ENCODE measurements around the gene ANAPC13. TPM values are rescaled to one million over a fixed set of nuclear protein-coding genes. Genes with fewer than 3 reads are reported as not detected.

The ANAPC13 gene
- total and polyA plus RNA-seq, 2 of the 4 experiments (the other 2 are of a cell fraction) = 43.4 to 62.9 TPM

DNA sequence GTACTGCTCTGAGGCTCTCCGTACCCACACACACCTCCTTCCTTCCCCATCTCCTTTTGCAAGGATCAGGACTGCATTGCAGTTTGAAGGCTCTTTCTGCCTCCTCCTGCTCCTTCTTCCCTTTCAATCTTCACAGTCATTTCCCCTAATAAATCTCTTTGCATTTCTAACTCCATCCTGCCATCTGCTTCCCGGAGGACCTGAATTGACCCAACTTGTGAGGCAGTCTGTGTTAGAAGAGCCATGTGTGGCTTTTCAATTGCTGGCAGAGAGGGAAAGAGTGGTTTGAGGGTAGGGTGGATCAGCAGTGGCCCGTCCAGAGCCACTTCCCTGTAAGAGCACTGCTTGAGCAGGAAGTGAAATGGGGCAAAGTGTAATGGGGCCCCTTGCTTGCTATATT lies 35.8 kb downstream of the ANAPC13 start:
- Histone ChIP-seq H4K91ac (ENCODE audit: insufficient read depth, low read depth, low read length) (no peak overlapping the region), H3K9me1 (ENCODE audit: insufficient read depth, low read length) (peaks cover 15% of the 10 kb centered on the region), H3K56ac (ENCODE audit: extremely low read depth, insufficient read depth, low read length) (no peak overlapping the region), H3K4ac (ENCODE audit: low read depth, low read length) (no peak overlapping the region), H4K5ac (ENCODE audit: low read depth, low read length) (peak overlapping the region; percentile 30; the same call in 1 of the 2 replicates), H2BK5ac (ENCODE audit: low read depth, low read length, poor library complexity, severe bottlenecking) (peak overlapping the region; percentile 27), H2AK5ac (ENCODE audit: low read depth, low read length) (peak overlapping the region; percentile 79), H3K23ac (ENCODE audit: low read depth, low read length) (no peak overlapping the region), H2BK15ac (ENCODE audit: low read depth, low read length) (no peak overlapping the region), H3K18ac (ENCODE audit: low read depth, low read length) (no peak overlapping the region; the same call in 1 of the 2 replicates), H3K36me3 (ENCODE audit: control insufficient read depth, insufficient read depth, low read length) (no peaks in the 10 kb centered on the region), H4K8ac (ENCODE audit: low read depth in 2 of 2, low read length in 2 of 2) (peak overlapping the region; percentile 31 to 67; a peak in 1 of 4 replicates), H2AFZ (replicated peaks; ENCODE audit: low read length, poor library complexity) (peak overlapping the region; percentile 53), H3K9me3 (ENCODE audit: control insufficient read depth, insufficient read depth, low read length) (no peaks in the 10 kb centered on the region), H2AK9ac (replicated peaks; ENCODE audit: low read depth, low read length, poor library complexity) (no peak overlapping the region), H3K9ac (ENCODE audit: low read depth, low read length) (no peak overlapping the region), H3K79me1 (ENCODE audit: low read depth in 1 of 2, low read length in 2 of 2) (peaks cover 3 to 9% of the 10 kb centered on the region in 2 experiments; a peak in 2 of 4 replicates), H3K4me3 (ENCODE audit: insufficient read depth, low read depth, low read length) (no peak overlapping the region), H3K27ac (ENCODE audit: insufficient read depth, low read length) (no peak overlapping the region), H3K14ac (replicated peaks; ENCODE audit: low read depth, low read length) (no peak overlapping the region), H2BK120ac (ENCODE audit: low read depth, low read length) (peak overlapping the region; percentile 76), H3K27me3 (ENCODE audit: control insufficient read depth, insufficient read depth, low read length) (no peaks in the 10 kb centered on the region), H3K4me2 (ENCODE audit: low read depth, low read length) (no peak overlapping the region), H3K4me1 (ENCODE audit: control insufficient read depth, insufficient read depth, low read length) (peaks cover 18% of the 10 kb centered on the region), H2BK20ac (ENCODE audit: low read depth, low read length) (peak overlapping the region; percentile 34), H4K20me1 (ENCODE audit: insufficient read depth, low read length) (no peaks in the 10 kb centered on the region)
- intact Hi-C loops (cut with micrococcal nuclease) = loop anchor here (5.0 kb wide), 1 partner anchor 78 kb away; the partner anchor contains the start of gene AMOTL2
- ATAC-seq (ENCODE audit: low read depth) (no peak), DNase-seq (no peak)
- ChIA-PET POLR2A (ENCODE audit: unreplicated experiment) (interaction anchor here (1.2 kb wide), 1 partner anchor 76 kb away, joined by 3 read pairs; the partner anchor contains the start of gene AMOTL2), CTCF (interaction anchor here (1.6 to 1.9 kb wide), 3 partner anchors 15 to 24 kb away, joined by 4 to 8 read pairs (median 5); no protein-coding TSS in a partner anchor)
- no CpG with 5 or more reads among the region's 3 CpGs for WGBS, 2 experiments (ENCODE audit: extremely low coverage in 2 of 2, insufficient read length in 1 of 2)
- in situ Hi-C loops (cut with MboI; ENCODE audit: low sequenced_read_pairs) = no loop called here
- no TSS peak for BruUV-seq (replicated peaks)
- dilution Hi-C loops (cut with HindIII; ENCODE audit: low sequenced_read_pairs, unreplicated experiment) = no loop called here
- TF ChIP-seq POLR2A (IDR thresholded peaks at IDR 0.05; ENCODE audit: low read depth, low read length) (no peak), MAZ (IDR thresholded peaks at IDR 0.05; ENCODE audit: borderline replicate concordance, low read depth, low read length) (no peak), RFX5 (IDR thresholded peaks at IDR 0.05; ENCODE audit: low read depth, low read length) (no peak), SMC3 (IDR thresholded peaks at IDR 0.05; ENCODE audit: low read depth, low read length) (no peak), NFE2L2 (IDR thresholded peaks at IDR 0.05; ENCODE audit: low read depth, low read length) (no peak), MAFK (IDR thresholded peaks at IDR 0.05; ENCODE audit: low read depth, low read length) (no peak)
- TF ChIP-seq, protein P1, sequence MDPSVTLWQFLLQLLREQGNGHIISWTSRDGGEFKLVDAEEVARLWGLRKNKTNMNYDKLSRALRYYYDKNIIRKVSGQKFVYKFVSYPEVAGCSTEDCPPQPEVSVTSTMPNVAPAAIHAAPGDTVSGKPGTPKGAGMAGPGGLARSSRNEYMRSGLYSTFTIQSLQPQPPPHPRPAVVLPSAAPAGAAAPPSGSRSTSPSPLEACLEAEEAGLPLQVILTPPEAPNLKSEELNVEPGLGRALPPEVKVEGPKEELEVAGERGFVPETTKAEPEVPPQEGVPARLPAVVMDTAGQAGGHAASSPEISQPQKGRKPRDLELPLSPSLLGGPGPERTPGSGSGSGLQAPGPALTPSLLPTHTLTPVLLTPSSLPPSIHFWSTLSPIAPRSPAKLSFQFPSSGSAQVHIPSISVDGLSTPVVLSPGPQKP (IDR thresholded peaks at IDR 0.05; ENCODE audit: borderline replicate concordance, low read depth, low read length) = no peak

Measured in IMR-90 (cell line).